Trophoblast cell (in vitro differentiated cells and primary cell): ENCODE data around the gene PBX1.

Experiments used
- DNase-seq, 2 donors: peaks; one replicate each; pipeline ENCODE4 v3.0.0-alpha.2; 2016
- H2AFZ ChIP-seq: 2 replicates; pipeline ENCODE4 v1.6.1; 2013; ENCODE audit warnings: low read length, moderate library complexity, mild to moderate bottlenecking; ENCODE audit not compliant: insufficient read depth, poor library complexity
- H2AK5ac ChIP-seq: 2 replicates; pipeline ENCODE4 v1.6.1; 2013; ENCODE audit warnings: mild to moderate bottlenecking, low read length
- H2BK120ac ChIP-seq: 2 replicates; pipeline ENCODE4 v1.6.1; 2013; ENCODE audit warnings: low read length, mild to moderate bottlenecking, moderate library complexity; ENCODE audit not compliant: insufficient read depth, poor library complexity
- H2BK12ac ChIP-seq: 2 replicates; pipeline ENCODE4 v1.6.1; 2013; ENCODE audit warnings: mild to moderate bottlenecking, low read length, moderate library complexity
- H2BK5ac ChIP-seq: 2 replicates; pipeline ENCODE4 v1.6.1; 2013; ENCODE audit warnings: low read length, low read depth, moderate library complexity, mild to moderate bottlenecking; ENCODE audit not compliant: poor library complexity
- H3K14ac ChIP-seq: 2 replicates; pipeline ENCODE4 v1.6.1; 2013; ENCODE audit warnings: mild to moderate bottlenecking, low read length
- H3K18ac ChIP-seq: 2 replicates; pipeline ENCODE4 v1.6.1; 2013; ENCODE audit warnings: mild to moderate bottlenecking, low read length
- H3K23ac ChIP-seq: 2 replicates; pipeline ENCODE4 v1.6.1; 2013; ENCODE audit warnings: low read length
- H3K27ac ChIP-seq: 2 replicates; pipeline ENCODE4 v1.5.1; 2013; ENCODE audit warnings: low read depth, mild to moderate bottlenecking, inconsistent platforms, low read length, moderate library complexity
- H3K27me3 ChIP-seq: 2 replicates; pipeline ENCODE4 v1.6.1; 2013; ENCODE audit warnings: inconsistent platforms, mild to moderate bottlenecking, low read length, moderate library complexity; ENCODE audit not compliant: insufficient read depth
- H3K36me3 ChIP-seq, 2 experiments: 1 replicate in 1 of 2; 2 replicates in 1 of 2; pipeline ENCODE4 v1.6.1; 2013; ENCODE audit warnings: low read length in 2 of 2, mild to moderate bottlenecking in 2 of 2, moderate library complexity in 1 of 2; ENCODE audit not compliant: insufficient read depth in 2 of 2, control insufficient read depth in 1 of 2
- H3K4ac ChIP-seq: 2 replicates; pipeline ENCODE4 v1.6.1; 2013; ENCODE audit warnings: low read depth, mild to moderate bottlenecking, low read length, moderate library complexity
- H3K4me1 ChIP-seq, 2 experiments: 1 replicate in 1 of 2; 2 replicates in 1 of 2; pipeline ENCODE4 v1.6.1; 2013; ENCODE audit warnings: low read length in 2 of 2, mild to moderate bottlenecking in 2 of 2, moderate library complexity in 1 of 2; ENCODE audit not compliant: insufficient read depth in 2 of 2, control insufficient read depth in 1 of 2
- H3K4me2 ChIP-seq: 2 replicates; pipeline ENCODE4 v1.6.1; 2013; ENCODE audit warnings: inconsistent platforms, mild to moderate bottlenecking, low read length, moderate library complexity
- H3K4me3 ChIP-seq: 2 replicates; pipeline ENCODE4 v1.5.1; 2013; ENCODE audit warnings: mild to moderate bottlenecking, low read depth, low read length, inconsistent platforms
- H3K79me1 ChIP-seq: one replicate; pipeline ENCODE4 v1.6.1; 2013; ENCODE audit warnings: low read length
- H3K79me2 ChIP-seq: 2 replicates; pipeline ENCODE4 v1.6.1; 2013; ENCODE audit warnings: low read length, mild to moderate bottlenecking; ENCODE audit not compliant: control insufficient read depth, insufficient read depth, poor library complexity
- H3K9ac ChIP-seq: 2 replicates; pipeline ENCODE4 v1.6.1; 2013; ENCODE audit warnings: mild to moderate bottlenecking, low read length
- H3K9me3 ChIP-seq: 2 replicates; pipeline ENCODE4 v1.6.1; 2013; ENCODE audit warnings: low read depth, mild to moderate bottlenecking, control low read depth, inconsistent platforms, low read length; ENCODE audit not compliant: insufficient read depth
- H4K12ac ChIP-seq: 2 replicates; pipeline ENCODE4 v1.6.1; 2013; ENCODE audit warnings: low read depth, mild to moderate bottlenecking, low read length, moderate library complexity
- H4K8ac ChIP-seq: 2 replicates; pipeline ENCODE4 v1.6.1; 2013; ENCODE audit warnings: low read depth, mild to moderate bottlenecking, low read length, moderate library complexity
- H4K91ac ChIP-seq: one replicate; pipeline ENCODE4 v1.6.1; 2013; ENCODE audit warnings: low read depth, mild to moderate bottlenecking, low read length, moderate library complexity
- WGBS: extraction: QIAGEN DNeasy Blood & Tissue Kit; methylation state at CpG from one replicate; pipeline ENCODE4 v1.1.7; 2013; ENCODE audit warnings: missing lambda C conversion rate; ENCODE audit not compliant: insufficient read length, insufficient coverage; ENCODE audit errors: extremely low coverage; 5-methylcytosine and 5-hydroxymethylcytosine counted together

Gene PBX1

DNA sequence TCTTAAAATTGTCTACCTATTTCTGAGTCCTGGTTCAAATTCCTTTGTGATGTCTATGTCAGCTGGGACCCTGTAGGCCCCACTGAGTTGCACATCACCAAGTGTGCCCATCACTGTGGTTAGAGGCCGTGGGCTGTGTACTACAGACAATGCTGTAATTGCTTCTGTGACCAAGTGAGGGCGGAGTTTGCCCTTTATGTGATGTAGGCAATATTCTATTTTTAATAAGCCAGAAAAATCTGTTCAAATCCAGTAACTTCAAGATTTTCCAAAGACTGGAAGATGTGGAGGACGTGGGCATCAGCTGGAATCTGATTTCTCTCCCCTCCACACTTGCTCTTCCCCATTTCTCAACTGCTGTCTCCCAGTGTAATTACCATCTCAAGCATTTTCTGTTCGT lies 215.4 kb downstream of the PBX1 start:
- H3K18ac ChIP-seq, result peak overlapping the region; percentile 98
- no CpG with 5 or more reads among the region's 4 CpGs for WGBS
- no peak overlapping the region for H3K4me3 ChIP-seq
- H2AFZ ChIP-seq, result peak overlapping the region; percentile 6
- no peak for DNase-seq
- peak overlapping the region; percentile 95 for H2BK12ac ChIP-seq
- H3K4ac ChIP-seq, result peak overlapping the region; percentile 67
- no peak overlapping the region for H3K4me2 ChIP-seq
- H2AK5ac ChIP-seq, result peak overlapping the region; percentile 99
- no peak overlapping the region for H3K23ac ChIP-seq
- peak overlapping the region; percentile 98 for H2BK5ac ChIP-seq
- peak overlapping the region; percentile 96 for H2BK120ac ChIP-seq
- H3K9me3 ChIP-seq, result no peaks in the 10 kb centered on the region
- no peak overlapping the region for H4K12ac ChIP-seq
- peak overlapping the region; percentile 97 for H4K91ac ChIP-seq
- peak overlapping the region; percentile 79 for H3K27ac ChIP-seq
- no peaks in the 10 kb centered on the region for H3K27me3 ChIP-seq
- H3K79me1 ChIP-seq, result peaks cover 57% of the 10 kb centered on the region
- peak overlapping the region; percentile 95 for H3K14ac ChIP-seq
- peak overlapping the region; percentile 92 for H4K8ac ChIP-seq
- peaks cover 17% of the 10 kb centered on the region for H3K79me2 ChIP-seq
- peaks cover 33 to 45% of the 10 kb centered on the region in 2 experiments for H3K4me1 ChIP-seq
- H3K36me3 ChIP-seq, result no peaks in the 10 kb centered on the region
- no peak overlapping the region for H3K9ac ChIP-seq

GRCh38 chr1:164774819-164775654 lies 216.1 kb downstream of the PBX1 start:
- Histone ChIP-seq H4K12ac (no peak overlapping the region), H2AK5ac (peak overlapping the region; percentile 99), H3K4me1 (peaks cover 33 to 47% of the 10 kb centered on the region in 2 experiments), H3K27me3 (no peaks in the 10 kb centered on the region), H3K79me2 (peaks cover 15% of the 10 kb centered on the region), H3K9ac (no peak overlapping the region), H2AFZ (no peak overlapping the region), H3K9me3 (no peaks in the 10 kb centered on the region), H3K4ac (peak overlapping the region; percentile 67), H3K79me1 (peaks cover 58% of the 10 kb centered on the region), H2BK5ac (peak overlapping the region; percentile 98), H3K27ac (peak overlapping the region; percentile 79), H3K4me3 (no peak overlapping the region), H2BK12ac (peak overlapping the region; percentile 95), H3K4me2 (no peak overlapping the region), H4K8ac (peak overlapping the region; percentile 92), H3K23ac (no peak overlapping the region), H2BK120ac (peak overlapping the region; percentile 96), H3K36me3 (no peaks in the 10 kb centered on the region), H3K14ac (peak overlapping the region; percentile 95), H4K91ac (peak overlapping the region; percentile 97), H3K18ac (peak overlapping the region; percentile 98)
- no peak for DNase-seq
- WGBS, result no CpG with 5 or more reads among the region's 16 CpGs

GRCh38 chr1:164777518-164777917 lies 218.5 kb downstream of the PBX1 start:
- Histone ChIP-seq H2AK5ac (no peak overlapping the region), H3K79me2 (peaks cover 13% of the 10 kb centered on the region), H3K79me1 (peaks cover 56% of the 10 kb centered on the region), H4K12ac (no peak overlapping the region), H3K36me3 (no peaks in the 10 kb centered on the region), H4K91ac (no peak overlapping the region), H2AFZ (no peak overlapping the region), H3K9me3 (no peaks in the 10 kb centered on the region), H2BK5ac (no peak overlapping the region), H3K27me3 (no peaks in the 10 kb centered on the region), H3K18ac (no peak overlapping the region), H3K4me1 (peaks cover 42 to 55% of the 10 kb centered on the region in 2 experiments), H2BK120ac (no peak overlapping the region), H3K4ac (no peak overlapping the region), H3K27ac (peak overlapping the region; percentile 56), H3K4me3 (no peak overlapping the region), H3K9ac (no peak overlapping the region), H4K8ac (peak overlapping the region; percentile 43), H3K14ac (no peak overlapping the region), H3K4me2 (no peak overlapping the region), H2BK12ac (no peak overlapping the region), H3K23ac (no peak overlapping the region)
- peak in 1 of 2 donors; percentile 52 for DNase-seq
- no CpG with 5 or more reads among the region's 2 CpGs for WGBS

- no peak overlapping the region for H3K23ac ChIP-seq
- H3K27ac ChIP-seq, result no peak overlapping the region
- H3K14ac ChIP-seq, result peak overlapping the region; percentile 39
- H3K9me3 ChIP-seq, result no peaks in the 10 kb centered on the region
- H2AFZ ChIP-seq, result no peak overlapping the region
- peak overlapping the region; percentile 21 for H4K91ac ChIP-seq
- H2BK5ac ChIP-seq, result no peak overlapping the region
- H3K4me1 ChIP-seq, result peaks cover 39 to 54% of the 10 kb centered on the region in 2 experiments
- peaks cover 11% of the 10 kb centered on the region for H3K79me2 ChIP-seq
- peak overlapping the region; percentile 10 for H2BK12ac ChIP-seq
- no peak overlapping the region for H3K18ac ChIP-seq
- no peak overlapping the region for H3K4me2 ChIP-seq
- H3K36me3 ChIP-seq, result no peaks in the 10 kb centered on the region
- DNase-seq, result no peak
- H2BK120ac ChIP-seq, result peak overlapping the region; percentile 7
- no peak overlapping the region for H3K4ac ChIP-seq
- peak overlapping the region; percentile 1 for H2AK5ac ChIP-seq
- peaks cover 57% of the 10 kb centered on the region for H3K79me1 ChIP-seq
- H4K8ac ChIP-seq, result peak overlapping the region; percentile 14
- no peak overlapping the region for H3K9ac ChIP-seq
- H4K12ac ChIP-seq, result no peak overlapping the region
- no peak overlapping the region for H3K4me3 ChIP-seq
- no peaks in the 10 kb centered on the region for H3K27me3 ChIP-seq
- no CpG with 5 or more reads among the region's 3 CpGs for WGBS
Measured at GRCh38 chr1:164779376-164779775, 220.4 kb downstream of the PBX1 start.
